GM13976 (cell line): ENCODE measurements around the gene DCDC2C.
"Not testable (repeated sequence)": the region's sequence is repeated elsewhere in the genome, so short reads cannot be mapped to it uniquely, and the experiment has no call there.

Experiments used
- DNase-seq: peaks from one replicate; pipeline ENCODE4 v3.0.0; 2012; ENCODE audit warnings: low spot score
- CTCF ChIP-seq: IDR thresholded peaks from 2 replicates; pipeline ENCODE4 v1.5.1; 2012; ENCODE audit warnings: borderline replicate concordance, mild to moderate bottlenecking; ENCODE audit not compliant: insufficient read depth; ENCODE audit errors: extremely low read depth, missing control alignments, control extremely low read depth
- in situ Hi-C: fragments of 300-500 bp; cut with MboI; formaldehyde crosslinking; loops from one replicate; pipeline ENCODE4 v1.12.0; 2022; ENCODE audit warnings: low sequenced_read_pairs, mixed read lengths, inconsistent platforms; ENCODE audit not compliant: unreplicated experiment

Gene DCDC2C

GRCh38 chr2:3807853-3808252, 104.5 kb downstream of the DCDC2C start:
- in situ Hi-C loops, result no loop called here
- no peak for DNase-seq
- TF ChIP-seq CTCF, result no peak

GRCh38 chr2:3814706-3815245, 111.4 kb downstream of the DCDC2C start:
- in situ Hi-C loops, result no loop called here
- no peak for DNase-seq
- no peak for TF ChIP-seq CTCF

GRCh38 chr2:3817144-3817543, 113.8 kb downstream of the DCDC2C start:
- in situ Hi-C loops, DNase-seq: not testable (repeated sequence)

- no peak for DNase-seq
- in situ Hi-C loops, result no loop called here
These were observed 120.4 kb downstream of the DCDC2C start for GRCh38 chr2:3823748-3824147.

GRCh38 chr2:3827673-3828575, 124.5 kb downstream of the DCDC2C start:
- TF ChIP-seq CTCF, result peak; percentile 63
- DNase-seq, result peak; percentile 63
- in situ Hi-C loops, result no loop called here

More at GRCh38 chr2:3823748-3824147, 120.4 kb downstream of the DCDC2C start:
- TF ChIP-seq CTCF, result no peak

- in situ Hi-C loops, result no loop called here
- no peak for TF ChIP-seq CTCF
- DNase-seq, result no peak
These were observed 127.4 kb downstream of the DCDC2C start for GRCh38 chr2:3830796-3831195.

- in situ Hi-C loops, result no loop called here
- no peak for DNase-seq
- TF ChIP-seq CTCF, result no peak
These were observed 133.7 kb downstream of the DCDC2C start for GRCh38 chr2:3837086-3837485.
